Tibial artery (tissue), 4 donors: ENCODE measurements around the gene MICAL2.

Experiments used
- DNase-seq, 2 donors: peaks; one replicate each; pipeline ENCODE4 v3.0.0-alpha.2; 2019
- H3K27ac ChIP-seq, 2 donors: fragments of 200-600 bp; sonication (generic) in 1 of 2; 1 replicate in 1 of 2; 2 replicates in 1 of 2; pipeline ENCODE4 v1.5.1; 2018 to 2019; ENCODE audit warnings: mild to moderate bottlenecking in 1 of 2
- H3K27me3 ChIP-seq, 2 donors: fragments of 200-600 bp; sonication (generic) in 1 of 2; one replicate each; pipeline versions ENCODE4 v1.5.1 to v1.6.0; 2016 to 2019
- H3K36me3 ChIP-seq, 3 donors: fragments of 200-600 bp; sonication (generic) in 2 of 3; one replicate each; pipeline ENCODE4 v1.5.1; 2016 to 2019; ENCODE audit warnings: mild to moderate bottlenecking in 2 of 3
- H3K4me1 ChIP-seq, 4 donors: fragments of 200-600 bp; sonication (generic) in 2 of 4; 1 replicate in 3 of 4; 2 replicates in 1 of 4; pipeline ENCODE4 v1.5.1; 2016 to 2019
- H3K4me3 ChIP-seq, 2 donors: fragments of 200-600 bp; sonication (generic) in 1 of 2; 1 replicate in 1 of 2; 2 replicates in 1 of 2; pipeline ENCODE4 v1.5.1; 2018 to 2019; ENCODE audit warnings: mild to moderate bottlenecking in 2 of 2
- H3K9me3 ChIP-seq, 3 donors: fragments of 200-600 bp; sonication (generic) in 1 of 3; one replicate each; pipeline ENCODE4 v1.5.1; 2016 to 2019
- CTCF ChIP-seq, 2 experiments: fragments of 200-600 bp in 1 of 2; fragments of 450-650 bp in 1 of 2; IDR thresholded peaks; one replicate each; pipeline ENCODE4 v1.5.1; 2017 to 2019; ENCODE audit warnings: antibody characterized with exemption in 2 of 2, mild to moderate bottlenecking in 1 of 2, moderate library complexity in 1 of 2
- intact Hi-C: fragments of 100-400 bp; cut with DNase I; formaldehyde crosslinking; loops from one replicate; pipeline ENCODE4 v1.15.0; 2023; ENCODE audit warnings: low total_unique reads

Gene MICAL2

DNA sequence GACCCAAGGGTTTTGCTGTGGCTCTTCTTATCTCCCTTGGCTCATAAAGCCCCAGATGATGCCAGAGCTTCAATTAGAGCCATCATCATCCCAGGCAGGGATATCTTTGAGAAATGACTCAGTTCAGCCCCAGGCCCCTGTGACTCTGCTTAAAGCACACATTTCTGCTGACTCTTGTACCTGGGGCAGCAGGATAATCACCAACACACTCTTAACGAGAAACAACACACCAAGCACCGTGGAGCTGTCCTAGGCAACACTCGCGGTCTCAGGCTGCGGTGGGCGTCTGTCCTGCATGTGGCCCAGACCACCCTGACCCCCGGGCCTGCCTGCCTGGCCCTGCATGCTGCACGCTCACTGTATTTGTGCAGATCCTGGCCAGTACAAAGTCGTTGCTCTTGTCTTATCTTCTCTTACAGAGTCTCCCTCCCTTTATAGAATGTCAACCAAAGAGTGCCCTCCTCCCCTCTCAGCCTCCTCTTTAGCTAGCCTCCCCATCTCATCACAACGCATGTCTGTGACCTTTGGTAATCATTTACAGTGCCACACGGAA, 152.8 kb downstream of the MICAL2 start:
- peak overlapping the region in 1 of 2 donors; percentile 1 for H3K27ac ChIP-seq
- H3K27me3 ChIP-seq = no peaks in the 10 kb centered on the region
- intact Hi-C loops = no loop called here
- TF ChIP-seq CTCF (IDR thresholded peaks at IDR 0.05) = no peak
- DNase-seq = no peak
- H3K9me3 ChIP-seq = no peaks in the 10 kb centered on the region
- H3K4me1 ChIP-seq = peaks cover 0 to 9% (median 6%) of the 10 kb centered on the region in 4 donors
- H3K4me3 ChIP-seq = no peak overlapping the region
- H3K36me3 ChIP-seq = peaks cover 63 to 69% (median 68%) of the 10 kb centered on the region in 3 donors

- Histone ChIP-seq H3K4me3 (no peak overlapping the region), H3K4me1 (peaks cover 0 to 19% (median 16%) of the 10 kb centered on the region in 4 donors), H3K27me3 (no peaks in the 10 kb centered on the region), H3K27ac (peak overlapping the region in 1 of 2 donors; percentile 25), H3K9me3 (no peaks in the 10 kb centered on the region), H3K36me3 (peaks cover 51 to 58% (median 56%) of the 10 kb centered on the region in 3 donors)
- intact Hi-C loops = no loop called here
- no peak for DNase-seq
- TF ChIP-seq CTCF (IDR thresholded peaks at IDR 0.05) = no peak
Observed at GRCh38 chr11:12264361-12264760, 154.0 kb downstream of the MICAL2 start.

DNA sequence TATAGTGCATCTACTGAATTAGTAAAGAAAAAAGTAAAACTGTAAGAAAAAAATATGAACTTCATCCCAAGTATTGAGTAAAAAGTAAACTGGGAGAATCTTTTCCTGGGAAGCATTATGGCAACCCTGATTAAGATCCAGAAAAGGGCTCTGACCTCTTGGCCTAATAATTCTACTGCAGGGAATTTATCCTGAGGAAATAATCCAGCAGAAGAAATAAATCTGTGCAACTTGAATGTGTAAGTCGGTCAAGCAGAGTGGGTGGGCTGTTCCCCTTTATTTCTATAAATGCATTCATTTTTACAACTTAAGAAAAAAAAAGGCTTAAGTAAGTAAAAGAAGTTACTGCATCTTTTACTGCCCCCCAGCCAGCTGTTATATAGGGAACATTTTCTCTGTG, 155.7 kb downstream of the MICAL2 start:
- Histone ChIP-seq H3K9me3 (no peaks in the 10 kb centered on the region), H3K4me3 (no peak overlapping the region), H3K27me3 (no peaks in the 10 kb centered on the region), H3K36me3 (peaks cover 33 to 40% (median 39%) of the 10 kb centered on the region in 3 donors), H3K4me1 (peaks cover 0 to 33% (median 28%) of the 10 kb centered on the region in 4 donors), H3K27ac (no peak overlapping the region)
- TF ChIP-seq CTCF (IDR thresholded peaks at IDR 0.05) = no peak
- no peak for DNase-seq
- intact Hi-C loops = no loop called here

DNA sequence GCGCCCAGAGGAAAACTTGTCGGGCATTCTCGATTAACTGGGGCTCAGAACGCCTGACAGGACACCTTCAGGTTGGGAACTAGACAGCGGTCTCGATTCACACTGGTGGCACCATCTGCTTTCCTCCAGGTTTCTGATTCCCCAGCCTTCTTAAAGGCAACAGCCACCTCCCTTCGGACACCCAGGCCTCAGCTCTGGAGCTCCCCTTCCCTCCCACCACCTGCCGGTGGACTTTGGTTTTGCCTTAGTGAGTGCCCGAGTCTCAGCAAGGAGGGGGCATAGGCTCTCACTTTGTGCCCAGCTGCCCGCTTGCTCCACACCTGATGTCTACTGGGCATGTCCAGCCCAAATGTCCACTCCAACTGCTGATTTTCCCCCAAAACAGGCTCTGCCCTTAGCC, 156.6 kb downstream of the MICAL2 start:
- intact Hi-C loops = no loop called here
- Histone ChIP-seq H3K27me3 (no peaks in the 10 kb centered on the region), H3K4me3 (no peak overlapping the region), H3K4me1 (peaks cover 0 to 33% (median 28%) of the 10 kb centered on the region in 4 donors), H3K9me3 (no peaks in the 10 kb centered on the region), H3K27ac (peak overlapping the region; percentile 77 to 78), H3K36me3 (peaks cover 25 to 32% (median 31%) of the 10 kb centered on the region in 3 donors)
- TF ChIP-seq CTCF (IDR thresholded peaks at IDR 0.05) = no peak
- no peak for DNase-seq

GRCh38 chr11:12267921-12268320, 157.5 kb downstream of the MICAL2 start:
- no peak for TF ChIP-seq CTCF (IDR thresholded peaks at IDR 0.05)
- DNase-seq = no peak

More at GRCh38 chr11:12267921-12268320, 157.5 kb downstream of the MICAL2 start:
- Histone ChIP-seq H3K9me3 (no peaks in the 10 kb centered on the region), H3K4me1 (peaks cover 0 to 33% (median 28%) of the 10 kb centered on the region in 4 donors), H3K36me3 (peaks cover 21 to 22% (median 21%) of the 10 kb centered on the region in 3 donors), H3K27me3 (no peaks in the 10 kb centered on the region), H3K27ac (peak overlapping the region; percentile 77 to 78), H3K4me3 (no peak overlapping the region)
- intact Hi-C loops = no loop called here
